CD4-positive, alpha-beta T cell (primary cell): Measurements from ENCODE around the gene CPNE8. TPM values are rescaled to one million over a fixed set of nuclear protein-coding genes. Genes with fewer than 3 reads are reported as not detected.

Experiments used
- ATAC-seq: fragments of 200-7000 bp; cut with Tn5 transposase; one replicate; pipeline ENCODE4 v1.10.0; 2022; ENCODE audit warnings: mild to moderate bottlenecking; ENCODE audit not compliant: poor library complexity
- CTCF ChIA-PET: fragments of 350-600 bp; sonication (Branson Sonifier 250); formaldehyde crosslinking; loops from one replicate; lab custom pipeline; 2021; ENCODE audit warnings: antibody characterized with exemption, inconsistent platforms; lab: Charles Lee
- POLR2A ChIA-PET: fragments of 350-600 bp; sonication (Branson Sonifier 250); formaldehyde crosslinking; loops from one replicate; lab custom pipeline; 2021; ENCODE audit warnings: antibody characterized with exemption, inconsistent platforms; lab: Charles Lee
- DNase-seq, 14 experiments: peaks; one replicate each; pipeline ENCODE4 v3.0.0-alpha.2; 2013 to 2020; ENCODE audit warnings: mixed read lengths in 2 of 14
- H3K27ac ChIP-seq, 2 donors: one replicate each; pipeline versions ENCODE4 v1.5.1 to v1.7.0; 2013; ENCODE audit warnings: low read length in 2 of 2, low read depth in 1 of 2, mild to moderate bottlenecking in 1 of 2
- H3K27me3 ChIP-seq, 2 experiments: 1 replicate in 1 of 2; 2 replicates in 1 of 2; pipeline versions ENCODE4 v1.6.1 to v1.7.0; 2013; ENCODE audit warnings: low read length in 2 of 2, control low read depth in 1 of 2, mild to moderate bottlenecking in 1 of 2, moderate library complexity in 1 of 2; ENCODE audit not compliant: insufficient read depth in 2 of 2, control insufficient read depth in 1 of 2
- H3K36me3 ChIP-seq: one replicate; pipeline ENCODE4 v1.6.1; 2013; ENCODE audit warnings: low read length, control low read depth; ENCODE audit not compliant: insufficient read depth
- H3K4me1 ChIP-seq: one replicate; pipeline ENCODE4 v1.6.1; 2013; ENCODE audit warnings: low read length, control low read depth; ENCODE audit not compliant: insufficient read depth
- H3K4me3 ChIP-seq: one replicate; pipeline ENCODE4 v1.5.1; 2013; ENCODE audit warnings: mild to moderate bottlenecking, low read length, moderate library complexity
- H3K9me3 ChIP-seq, 2 experiments: 1 replicate in 1 of 2; 2 replicates in 1 of 2; pipeline versions ENCODE4 v1.6.1 to v1.7.0; 2013; ENCODE audit warnings: low read length in 2 of 2, mild to moderate bottlenecking in 2 of 2, control low read depth in 1 of 2, moderate library complexity in 1 of 2; ENCODE audit not compliant: control insufficient read depth in 1 of 2, insufficient read depth in 1 of 2
- H3K27ac Mint-ChIP-seq: one replicate; pipeline ENCODE4 v1.8.0; 2020; ENCODE audit warnings: mixed read lengths
- H3K27me3 Mint-ChIP-seq: one replicate; pipeline ENCODE4 v1.8.0; 2021; ENCODE audit warnings: mixed read lengths
- H3K36me3 Mint-ChIP-seq: one replicate; pipeline ENCODE4 v1.8.0; 2021; ENCODE audit warnings: low read depth, mixed read lengths
- H3K4me1 Mint-ChIP-seq: one replicate; pipeline ENCODE4 v1.8.0; 2021; ENCODE audit warnings: low read depth, mixed read lengths
- H3K4me3 Mint-ChIP-seq: one replicate; pipeline ENCODE4 v1.8.0; 2020; ENCODE audit warnings: mild to moderate bottlenecking, mixed read lengths
- H3K9me3 Mint-ChIP-seq: one replicate; pipeline ENCODE4 v1.8.0; 2020; ENCODE audit warnings: mixed read lengths
- intact Hi-C, 2 experiments: fragments of 100-400 bp; cut with DNase I in 1 of 2; cut with micrococcal nuclease in 1 of 2; formaldehyde crosslinking; loops; one replicate each; pipeline versions ENCODE4 v1.15.1 to v1.9.0; 2023 to 2025; cut with DNase I, micrococcal nuclease
- total RNA-seq, 174 experiments: library from RNA in 2 of 174; stranded (reverse) in 2 of 174; gene quantifications; one replicate each; pipeline ENCODE4 v1.2.3 and lab custom pipeline; 2021 to 2026
- TF ChIP-seq, protein P1 (sequence below): fragments of 200-600 bp; IDR thresholded peaks from one replicate; pipeline ENCODE4 v1.8.0; 2022; ENCODE audit warnings: antibody characterized with exemption, mild to moderate bottlenecking

The CPNE8 gene
- total RNA-seq, 2 experiments from 2014 or later, result 2.7 to 3.6 TPM

DNA sequence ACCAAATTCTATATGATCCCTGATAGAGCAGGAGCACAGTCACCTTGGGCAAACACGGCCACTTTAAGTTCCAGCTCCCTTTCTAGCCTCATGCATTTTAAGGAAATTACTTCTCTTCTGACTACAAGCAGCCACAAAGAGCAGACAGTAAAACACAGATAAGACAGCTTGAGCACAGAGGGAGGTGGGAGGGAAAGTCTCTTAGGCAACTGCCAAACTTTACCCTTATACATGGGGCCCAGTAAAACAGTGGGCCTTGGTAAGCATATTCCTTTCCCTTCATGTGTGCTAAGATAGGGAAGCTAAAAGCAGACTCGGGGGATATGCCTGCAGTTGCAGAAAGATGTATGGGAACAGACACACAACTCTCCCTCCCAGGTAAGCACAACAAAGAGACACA lies 235.9 kb downstream of the CPNE8 start:
- POLR2A ChIA-PET, result no interaction called here

GRCh38 chr12:38669081-38669480 lies 236.3 kb downstream of the CPNE8 start:
- no peak overlapping the region for H3K27ac Mint-ChIP-seq
- ChIA-PET CTCF (interaction anchor here (1.1 kb wide), 1 partner anchor 38 kb away, joined by 3 read pairs; no protein-coding TSS in a partner anchor), POLR2A (no interaction called here)
- no peaks in the 10 kb centered on the region for H3K9me3 Mint-ChIP-seq
- Histone ChIP-seq H3K36me3 (no peaks in the 10 kb centered on the region), H3K4me3 (no peak overlapping the region), H3K27ac (no peak overlapping the region), H3K4me1 (no peaks in the 10 kb centered on the region), H3K27me3 (no peaks in the 10 kb centered on the region), H3K9me3 (peaks cover 0 to 3% of the 10 kb centered on the region in 2 experiments)
- no peak overlapping the region for H3K4me3 Mint-ChIP-seq
- peaks cover 4% of the 10 kb centered on the region for H3K36me3 Mint-ChIP-seq
- ATAC-seq, result no peak
- H3K4me1 Mint-ChIP-seq, result no peaks in the 10 kb centered on the region
- intact Hi-C loops, result no loop called here
- DNase-seq, result no peak
- TF ChIP-seq, protein P1, sequence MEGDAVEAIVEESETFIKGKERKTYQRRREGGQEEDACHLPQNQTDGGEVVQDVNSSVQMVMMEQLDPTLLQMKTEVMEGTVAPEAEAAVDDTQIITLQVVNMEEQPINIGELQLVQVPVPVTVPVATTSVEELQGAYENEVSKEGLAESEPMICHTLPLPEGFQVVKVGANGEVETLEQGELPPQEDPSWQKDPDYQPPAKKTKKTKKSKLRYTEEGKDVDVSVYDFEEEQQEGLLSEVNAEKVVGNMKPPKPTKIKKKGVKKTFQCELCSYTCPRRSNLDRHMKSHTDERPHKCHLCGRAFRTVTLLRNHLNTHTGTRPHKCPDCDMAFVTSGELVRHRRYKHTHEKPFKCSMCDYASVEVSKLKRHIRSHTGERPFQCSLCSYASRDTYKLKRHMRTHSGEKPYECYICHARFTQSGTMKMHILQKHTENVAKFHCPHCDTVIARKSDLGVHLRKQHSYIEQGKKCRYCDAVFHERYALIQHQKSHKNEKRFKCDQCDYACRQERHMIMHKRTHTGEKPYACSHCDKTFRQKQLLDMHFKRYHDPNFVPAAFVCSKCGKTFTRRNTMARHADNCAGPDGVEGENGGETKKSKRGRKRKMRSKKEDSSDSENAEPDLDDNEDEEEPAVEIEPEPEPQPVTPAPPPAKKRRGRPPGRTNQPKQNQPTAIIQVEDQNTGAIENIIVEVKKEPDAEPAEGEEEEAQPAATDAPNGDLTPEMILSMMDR, result no peak
- H3K27me3 Mint-ChIP-seq, result no peaks in the 10 kb centered on the region

More for the DNA sequence above, 235.9 kb downstream of the CPNE8 start:
- H3K4me3 Mint-ChIP-seq, result no peak overlapping the region
- no peaks in the 10 kb centered on the region for H3K4me1 Mint-ChIP-seq
- no peaks in the 10 kb centered on the region for H3K27me3 Mint-ChIP-seq
- peaks cover 0 to 3% of the 10 kb centered on the region in 2 experiments for H3K9me3 ChIP-seq
- ATAC-seq, result no peak
- H3K4me3 ChIP-seq, result no peak overlapping the region
- no peak for DNase-seq
- no peaks in the 10 kb centered on the region for H3K36me3 ChIP-seq
- H3K9me3 Mint-ChIP-seq, result no peaks in the 10 kb centered on the region
- no peaks in the 10 kb centered on the region for H3K4me1 ChIP-seq
- no peaks in the 10 kb centered on the region for H3K27me3 ChIP-seq
- H3K36me3 Mint-ChIP-seq, result peaks cover 4% of the 10 kb centered on the region
- TF ChIP-seq, protein P1, result no peak
- no peak overlapping the region for H3K27ac Mint-ChIP-seq
- CTCF ChIA-PET, result no interaction called here
- H3K27ac ChIP-seq, result no peak overlapping the region
- intact Hi-C loops, result no loop called here

- Mint-ChIP-seq H3K9me3 (peaks cover 17% of the 10 kb centered on the region), H3K4me1 (no peaks in the 10 kb centered on the region), H3K27me3 (no peaks in the 10 kb centered on the region), H3K36me3 (peaks cover 28% of the 10 kb centered on the region), H3K27ac (no peak overlapping the region), H3K4me3 (no peak overlapping the region)
- DNase-seq, result no peak
- Histone ChIP-seq H3K27ac (no peak overlapping the region), H3K4me1 (no peaks in the 10 kb centered on the region), H3K36me3 (no peaks in the 10 kb centered on the region), H3K27me3 (no peaks in the 10 kb centered on the region), H3K9me3 (peaks cover 3 to 14% of the 10 kb centered on the region in 2 experiments), H3K4me3 (no peak overlapping the region)
- ATAC-seq, result no peak
- ChIA-PET POLR2A (no interaction called here), CTCF (no interaction called here)
- TF ChIP-seq, protein P1, result no peak
- intact Hi-C loops, result no loop called here
These were observed 239.0 kb downstream of the CPNE8 start for GRCh38 chr12:38666425-38666824.
